Stimulated activated CD4-positive, alpha-beta T cell treated with anti-CD3 and anti-CD28 coated beads, Interleukin-1b, Interleukin-23, amount 100 ng/mL, for 1 hour (primary cell): Measurements from ENCODE around the gene CLTB.

Experiments used
- DNase-seq, 2 donors: peaks; one replicate each; pipeline ENCODE4 v3.0.0-alpha.2; 2020; ENCODE audit warnings: low read depth in 2 of 2

CLTB gene

GRCh38 chr5:176353533-176353932 is 62.8 kb downstream of the CLTB start:
- DNase-seq = no peak

GRCh38 chr5:176352116-176352878 is 64.0 kb downstream of the CLTB start:
- DNase-seq = no peak

- no peak for DNase-seq
These were observed 65.9 kb downstream of the CLTB start for GRCh38 chr5:176350416-176350815.

GRCh38 chr5:176342766-176343458 is 73.4 kb downstream of the CLTB start:
- no peak for DNase-seq
